Astrocyte of the hippocampus (primary cell): ENCODE measurements around the gene RTBDN.

Source experiments
- DNase-seq: peaks from one replicate; pipeline ENCODE4 v3.0.0; 2011; ENCODE audit warnings: low read depth, low spot score

RTBDN gene

DNA sequence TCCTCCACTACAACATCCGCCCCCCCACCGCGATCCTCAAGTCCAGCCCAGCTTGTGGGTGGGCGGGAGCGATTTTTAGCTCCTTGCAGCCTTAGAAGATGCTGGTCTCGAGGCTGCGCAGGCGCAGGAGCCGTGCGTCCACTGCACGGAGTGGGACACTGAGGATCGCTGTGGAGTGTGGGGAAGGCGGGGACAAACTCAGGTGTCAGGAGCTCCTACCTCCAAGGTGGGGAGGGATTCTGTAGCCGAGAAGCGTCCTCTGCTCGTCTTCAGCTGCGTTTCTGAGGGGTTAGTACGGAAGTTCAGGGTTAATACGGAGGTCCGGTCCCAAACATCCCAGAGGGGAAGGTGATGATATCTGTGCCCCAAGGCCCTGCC is at the start of gene RTBDN:
RTBDN (minus strand) TSS at position 14 of the 378 bp plus-strand sequence. CDS start 4,600 bp downstream, outside the sequence.
- no peak for DNase-seq

DNA sequence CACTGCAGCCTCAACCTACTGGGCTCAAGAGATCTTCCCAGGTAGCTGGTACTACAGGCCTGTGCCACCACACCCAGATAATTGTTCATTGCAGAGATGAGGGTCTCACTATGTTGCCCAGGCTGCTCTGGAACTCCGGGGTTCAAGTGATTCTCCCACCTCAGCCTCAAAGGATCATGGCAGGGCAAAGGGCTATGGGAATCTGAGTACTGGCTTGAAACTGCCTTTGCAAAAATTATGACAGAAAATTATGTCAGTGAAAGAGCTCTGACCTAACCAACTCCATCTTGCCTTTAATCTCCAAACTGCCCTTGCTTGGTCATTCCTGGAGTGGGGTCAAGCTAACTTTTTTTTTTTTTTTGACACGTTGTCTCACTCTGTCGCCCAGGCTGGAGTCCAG is 48.2 kb upstream of the RTBDN start:
- DNase-seq = no peak

DNA sequence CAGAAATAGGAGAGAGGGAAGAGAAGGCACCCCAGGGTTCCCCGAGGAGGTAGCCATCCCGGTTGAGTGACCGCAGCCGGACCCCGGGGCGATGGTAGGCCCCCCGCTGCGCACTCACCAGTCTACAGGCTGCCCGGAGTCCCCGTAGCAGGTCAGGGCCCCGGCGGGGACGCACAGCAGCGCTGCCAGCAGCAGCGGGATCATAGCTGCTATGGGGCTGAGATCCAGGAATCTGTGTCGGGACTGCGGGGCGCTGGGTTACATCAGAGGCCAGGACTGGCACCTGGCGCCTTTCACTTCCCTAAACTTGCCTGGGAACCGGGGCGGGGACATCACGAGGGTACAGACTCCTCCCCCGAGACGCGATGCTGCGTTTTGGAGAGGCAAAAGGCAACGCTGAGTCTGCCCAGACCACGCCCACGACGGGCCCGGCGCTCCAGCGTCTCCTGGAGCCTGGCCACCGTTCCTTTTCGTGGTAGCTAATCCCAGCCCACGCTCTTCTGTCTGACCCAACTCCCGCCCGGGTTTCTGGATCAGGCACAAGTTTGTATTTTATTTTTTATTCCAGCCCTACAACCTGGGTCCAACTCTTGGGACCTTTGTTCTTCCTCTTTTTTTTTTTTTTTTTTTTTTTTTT is 46.9 kb upstream of the RTBDN start, which contains the start of gene DNASE2:
DNASE2 (minus strand) TSS at position 278 of the 637 bp plus-strand sequence; CDS start at position 204, 74 bp downstream.
- DNase-seq = peak; percentile 95

DNA sequence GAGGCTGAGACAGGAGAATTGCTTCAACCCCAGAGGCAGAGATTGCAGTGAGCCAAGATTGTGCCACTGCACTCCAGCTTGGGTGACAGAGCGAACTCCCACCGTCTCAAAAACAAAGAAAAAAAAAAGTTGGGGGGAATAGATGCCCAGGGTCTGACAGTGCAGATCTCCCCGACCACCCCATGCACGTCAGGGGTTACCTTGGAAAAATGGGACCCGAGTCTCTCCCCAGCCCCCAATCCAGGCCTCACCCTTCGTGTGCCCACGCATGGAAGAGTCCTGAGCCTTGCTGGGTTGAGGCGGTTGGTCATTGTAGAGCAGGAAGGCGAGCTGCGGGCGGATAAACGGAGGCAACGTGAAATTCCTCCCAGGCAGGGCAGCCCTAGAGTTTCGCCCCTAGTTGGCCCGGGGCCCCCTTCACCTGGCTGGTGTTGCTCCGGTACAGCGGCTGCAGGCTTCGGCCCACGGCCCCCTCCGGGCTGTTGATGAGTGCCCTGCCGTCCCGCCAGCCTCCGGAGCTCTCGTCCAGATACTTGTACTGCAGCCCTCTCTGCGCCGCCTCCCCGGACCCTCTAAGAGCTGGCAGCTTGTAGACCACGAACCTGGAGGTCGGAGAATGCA is 46.3 kb upstream of the RTBDN start:
- DNase-seq = peak; percentile 43

DNA sequence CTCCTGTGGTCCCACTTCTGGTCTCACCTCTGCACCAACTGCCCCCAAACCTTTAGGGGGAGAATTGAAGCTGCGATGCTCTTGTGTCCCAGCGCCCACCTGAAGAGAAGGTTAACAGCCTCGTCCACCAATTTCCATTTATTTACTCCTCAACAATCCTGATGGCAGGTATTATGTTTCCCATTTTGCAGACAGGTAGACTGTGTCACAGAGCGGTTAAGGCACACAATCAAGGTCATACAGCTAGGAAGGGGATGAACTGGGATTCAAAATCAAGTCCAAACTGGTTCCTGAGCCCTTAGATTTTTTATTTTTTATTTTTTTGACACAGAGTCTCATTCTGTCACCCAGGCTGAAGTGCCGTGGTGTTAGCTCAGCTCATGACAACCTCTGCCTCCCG is 40.7 kb upstream of the RTBDN start:
- DNase-seq = no peak

DNA sequence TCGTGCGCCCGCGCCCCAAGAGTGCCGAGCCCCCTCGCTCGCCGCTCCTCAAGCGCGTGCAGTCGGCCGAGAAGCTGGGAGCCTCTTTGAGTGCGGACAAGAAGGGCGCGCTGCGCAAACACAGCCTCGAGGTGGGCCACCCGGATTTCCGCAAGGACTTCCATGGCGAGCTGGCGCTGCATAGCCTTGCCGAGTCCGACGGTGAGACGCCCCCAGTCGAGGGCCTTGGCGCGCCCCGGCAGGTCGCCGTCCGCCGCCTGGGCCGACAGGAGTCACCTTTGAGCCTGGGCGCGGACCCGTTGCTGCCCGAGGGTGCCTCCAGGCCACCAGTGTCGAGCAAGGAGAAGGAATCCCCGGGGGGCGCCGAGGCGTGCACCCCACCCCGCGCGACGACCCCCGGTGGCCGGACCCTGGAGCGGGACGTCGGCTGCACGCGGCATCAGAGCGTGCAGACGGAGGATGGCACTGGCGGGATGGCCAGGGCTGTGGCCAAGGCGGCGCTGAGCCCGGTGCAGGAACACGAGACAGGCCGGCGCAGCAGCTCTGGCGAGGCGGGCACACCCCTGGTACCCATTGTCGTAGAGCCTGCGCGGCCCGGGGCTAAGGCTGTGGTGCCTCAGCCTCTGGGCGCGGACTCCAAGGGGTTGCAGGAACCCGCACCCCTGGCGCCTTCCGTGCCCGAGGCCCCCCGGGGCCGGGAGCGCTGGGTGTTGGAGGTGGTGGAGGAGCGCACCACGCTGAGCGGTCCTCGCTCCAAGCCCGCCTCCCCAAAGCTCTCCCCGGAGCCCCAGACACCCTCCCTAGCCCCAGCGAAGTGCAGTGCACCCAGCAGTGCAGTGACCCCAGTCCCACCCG is 39.7 kb upstream of the RTBDN start:
- DNase-seq = no peak

DNA sequence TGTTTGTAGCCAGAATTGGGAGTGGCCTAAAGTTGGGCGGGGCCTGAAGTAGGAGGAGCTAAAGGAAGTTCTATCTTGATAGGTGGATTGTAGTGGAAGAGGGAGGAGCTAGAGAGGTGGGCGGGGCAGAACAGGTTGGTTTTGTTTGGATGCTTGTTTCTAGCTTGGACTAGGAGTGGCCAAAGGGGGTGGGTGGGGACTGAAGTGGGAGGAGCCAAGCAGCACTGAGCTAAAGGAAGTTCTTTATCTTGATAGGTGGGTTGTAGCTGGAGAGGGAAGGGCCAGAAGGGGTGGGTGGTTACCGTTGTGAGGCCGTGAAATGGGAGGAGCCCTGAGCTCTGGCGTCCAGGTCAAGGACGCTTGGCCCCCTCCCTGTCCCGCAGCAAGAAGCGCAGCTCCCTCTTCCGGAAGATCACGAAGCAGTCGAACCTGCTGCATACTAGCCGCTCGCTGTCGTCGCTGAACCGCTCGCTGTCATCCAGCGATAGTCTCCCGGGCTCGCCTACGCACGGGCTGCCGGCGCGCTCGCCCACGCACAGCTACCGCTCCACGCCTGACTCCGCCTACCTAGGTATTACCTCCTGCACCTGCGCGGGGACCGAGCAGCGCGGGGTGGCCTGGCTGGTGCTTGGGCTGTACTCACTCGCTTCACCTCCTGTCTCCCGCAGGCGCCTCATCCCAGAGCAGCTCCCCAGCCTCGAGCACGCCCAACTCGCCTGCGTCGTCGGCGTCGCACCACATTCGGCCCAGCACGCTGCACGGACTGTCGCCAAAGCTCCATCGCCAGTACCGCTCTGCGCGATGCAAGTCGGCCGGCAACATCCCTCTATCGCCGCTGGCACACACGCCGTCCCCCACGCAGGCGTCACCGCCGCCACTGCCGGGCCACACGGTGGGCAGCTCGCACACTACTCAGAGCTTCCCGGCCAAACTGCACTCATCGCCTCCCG is 38.8 kb upstream of the RTBDN start:
- DNase-seq = no peak

DNA sequence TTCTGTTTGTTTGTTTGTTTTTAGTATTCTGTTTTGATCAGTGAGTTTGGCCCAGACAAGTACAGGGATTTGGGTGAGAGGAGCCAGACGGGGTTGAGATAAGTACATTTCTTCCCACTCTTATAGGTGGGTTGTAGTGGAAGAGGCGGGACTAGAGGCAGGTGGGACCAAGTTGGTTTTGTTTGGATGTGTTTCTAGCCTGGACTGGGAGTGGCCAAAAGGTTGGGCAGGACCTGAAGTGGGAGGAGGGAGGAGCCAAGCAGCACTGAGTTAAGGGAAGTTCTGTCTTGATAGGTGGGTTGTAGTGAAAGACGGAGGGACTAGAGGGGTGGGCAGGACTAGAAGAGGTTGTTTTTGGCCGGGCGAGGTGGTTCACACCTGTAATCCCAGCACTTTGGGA is 37.9 kb upstream of the RTBDN start:
- DNase-seq = no peak

DNA sequence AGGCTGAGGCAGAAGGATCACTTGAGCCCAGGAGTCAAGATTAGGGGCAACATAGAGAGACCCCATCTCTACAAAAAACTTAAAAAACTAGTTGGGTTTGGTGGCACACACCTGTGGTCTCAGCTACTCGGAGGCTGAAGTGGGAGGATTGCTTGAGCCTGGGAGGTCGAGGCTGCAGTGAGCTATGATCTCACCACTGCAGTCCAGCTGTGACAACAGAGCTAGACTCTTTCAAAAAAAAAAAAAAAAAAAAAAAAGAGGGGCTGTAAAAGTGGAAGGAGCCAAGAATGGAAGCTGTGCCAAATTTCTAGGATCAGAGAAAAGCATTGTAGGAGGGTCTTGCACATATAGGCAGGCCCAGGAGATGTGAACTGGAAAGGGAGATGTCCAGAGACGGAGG is 37.3 kb upstream of the RTBDN start:
- DNase-seq = no peak

DNA sequence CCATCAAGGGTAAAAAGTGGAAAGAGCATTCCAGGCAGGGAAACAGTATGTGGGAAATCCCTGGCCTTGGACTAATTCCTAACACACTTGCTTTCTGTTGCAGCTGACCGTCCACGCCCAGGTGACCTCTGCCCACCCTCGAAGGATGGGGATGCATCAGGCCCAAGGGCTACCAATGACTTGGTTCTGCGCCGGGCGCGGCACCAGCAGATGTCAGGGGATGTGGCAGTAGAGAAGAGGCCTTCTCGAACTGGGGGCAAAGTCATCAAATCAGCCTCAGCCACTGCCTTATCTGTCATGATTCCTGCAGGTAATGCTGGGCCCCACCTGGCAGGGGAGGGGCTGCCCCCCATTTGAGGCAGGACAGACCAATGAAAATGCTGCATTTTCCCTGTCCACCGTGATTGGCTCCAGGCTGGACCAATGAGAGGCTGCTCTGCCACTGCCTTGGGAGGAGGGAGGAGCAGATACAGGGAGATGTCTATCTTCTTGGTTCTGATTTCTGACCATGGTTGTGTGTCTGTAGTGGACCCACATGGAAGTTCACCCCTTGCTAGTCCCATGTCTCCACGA is 34.2 kb upstream of the RTBDN start:
- DNase-seq = no peak

DNA sequence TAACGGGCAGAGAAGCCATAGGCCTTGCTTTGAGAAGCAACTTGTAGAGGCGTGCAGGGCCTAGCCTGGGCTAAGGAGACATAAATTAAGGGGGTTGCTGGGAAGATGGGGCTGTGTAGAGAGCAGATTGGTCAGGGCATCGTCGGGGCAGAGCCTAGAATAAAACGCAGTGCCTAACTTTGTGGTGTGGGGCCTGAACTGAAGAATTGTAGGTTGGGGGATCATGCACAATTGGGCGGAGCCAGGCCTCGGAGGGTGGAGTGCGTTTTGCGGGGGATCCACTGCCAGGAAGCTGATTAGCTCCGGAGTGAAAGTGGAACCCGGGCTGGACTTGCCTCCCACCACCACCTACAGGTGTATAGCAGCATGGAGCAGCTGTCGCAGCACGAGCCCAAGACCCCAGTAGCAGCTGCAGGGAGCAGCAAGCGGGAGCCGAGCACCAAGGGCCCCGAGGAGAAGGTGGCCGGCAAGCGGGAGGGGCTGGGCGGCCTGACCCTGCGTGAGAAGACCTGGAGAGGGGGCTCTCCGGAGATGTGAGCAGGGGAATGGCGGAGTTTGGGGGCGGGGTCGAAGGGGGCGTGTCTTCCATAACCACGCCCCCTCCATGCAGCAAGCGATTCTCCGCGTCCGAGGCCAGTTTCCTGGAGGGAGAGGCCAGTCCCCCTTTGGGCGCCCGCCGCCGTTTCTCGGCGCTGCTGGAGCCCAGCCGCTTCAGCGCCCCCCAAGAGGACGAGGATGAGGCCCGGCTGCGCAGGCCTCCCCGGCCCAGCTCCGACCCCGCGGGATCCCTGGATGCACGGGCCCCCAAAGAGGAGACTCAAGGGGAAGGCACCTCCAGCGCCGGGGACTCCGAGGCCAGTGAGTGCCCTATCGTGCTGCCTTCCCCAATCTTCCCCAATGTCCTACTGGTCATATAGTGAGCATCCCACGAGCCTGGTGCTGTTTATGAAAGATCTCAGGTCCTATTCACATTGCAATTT is 33.0 kb upstream of the RTBDN start:
- DNase-seq = peak; percentile 83

DNA sequence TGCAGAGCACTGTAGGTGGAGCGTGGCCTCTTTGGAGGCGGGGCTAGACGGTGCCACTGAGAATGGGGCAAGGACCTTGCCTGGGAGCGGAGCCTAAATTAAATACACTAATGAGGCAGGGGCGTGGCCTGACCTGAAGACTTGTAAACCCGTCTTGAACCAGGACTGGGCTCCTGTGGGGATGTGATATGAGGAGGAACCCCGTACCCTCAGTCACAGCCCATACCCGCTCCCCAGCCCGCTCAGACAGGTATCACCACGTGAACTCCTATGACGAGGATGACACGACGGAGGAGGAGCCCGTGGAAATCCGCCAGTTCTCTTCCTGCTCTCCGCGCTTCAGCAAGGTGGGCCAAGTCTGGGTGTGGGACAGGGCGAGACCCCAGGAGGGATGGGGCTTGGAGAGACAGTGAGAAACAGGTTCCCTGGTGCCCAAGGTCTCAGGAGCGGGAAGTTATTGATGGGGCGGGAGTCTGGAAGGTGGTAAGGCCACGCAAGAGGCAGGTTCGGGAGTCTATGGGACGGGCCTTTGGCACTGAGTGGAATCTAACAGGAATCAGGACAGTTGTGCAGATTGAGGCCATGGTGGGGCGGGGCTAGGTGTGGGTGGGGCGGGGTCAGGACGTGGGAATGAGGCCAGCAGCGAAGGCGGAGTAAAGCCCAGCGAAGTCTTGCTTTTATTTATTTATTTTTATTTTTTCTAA is 32.2 kb upstream of the RTBDN start:
- no peak for DNase-seq

DNA sequence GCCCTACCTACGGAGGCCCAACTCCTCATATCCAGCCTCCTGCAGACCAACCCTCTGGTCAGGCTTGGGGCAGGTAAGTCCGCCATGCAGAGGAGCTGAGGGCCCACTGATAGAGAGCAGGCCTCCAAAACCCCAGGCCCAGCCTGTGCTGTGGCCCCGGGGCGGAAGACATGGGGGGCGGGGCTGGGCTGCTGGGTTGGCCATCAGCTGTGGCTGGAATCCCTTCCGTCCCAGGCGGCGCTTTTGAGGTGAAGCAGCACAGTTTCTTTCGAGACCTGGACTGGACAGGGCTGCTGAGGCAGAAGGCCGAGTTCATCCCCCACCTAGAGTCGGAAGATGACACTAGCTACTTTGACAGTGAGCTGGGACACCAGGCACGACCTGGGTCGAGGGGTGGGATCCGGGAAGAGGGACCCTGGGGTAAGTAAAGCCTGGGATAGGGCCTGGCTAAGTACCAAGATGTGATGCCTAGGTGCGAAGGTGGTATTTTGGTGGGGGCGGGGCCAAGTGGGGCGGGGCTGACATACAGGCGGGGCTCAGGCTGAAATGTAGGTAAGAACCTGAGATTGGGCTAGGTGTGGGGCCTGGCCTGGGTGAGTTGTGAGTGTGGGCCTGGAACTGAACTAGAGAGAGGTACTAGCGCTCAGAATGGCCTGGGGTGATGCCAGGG is 31.5 kb upstream of the RTBDN start:
- no peak for DNase-seq

DNA sequence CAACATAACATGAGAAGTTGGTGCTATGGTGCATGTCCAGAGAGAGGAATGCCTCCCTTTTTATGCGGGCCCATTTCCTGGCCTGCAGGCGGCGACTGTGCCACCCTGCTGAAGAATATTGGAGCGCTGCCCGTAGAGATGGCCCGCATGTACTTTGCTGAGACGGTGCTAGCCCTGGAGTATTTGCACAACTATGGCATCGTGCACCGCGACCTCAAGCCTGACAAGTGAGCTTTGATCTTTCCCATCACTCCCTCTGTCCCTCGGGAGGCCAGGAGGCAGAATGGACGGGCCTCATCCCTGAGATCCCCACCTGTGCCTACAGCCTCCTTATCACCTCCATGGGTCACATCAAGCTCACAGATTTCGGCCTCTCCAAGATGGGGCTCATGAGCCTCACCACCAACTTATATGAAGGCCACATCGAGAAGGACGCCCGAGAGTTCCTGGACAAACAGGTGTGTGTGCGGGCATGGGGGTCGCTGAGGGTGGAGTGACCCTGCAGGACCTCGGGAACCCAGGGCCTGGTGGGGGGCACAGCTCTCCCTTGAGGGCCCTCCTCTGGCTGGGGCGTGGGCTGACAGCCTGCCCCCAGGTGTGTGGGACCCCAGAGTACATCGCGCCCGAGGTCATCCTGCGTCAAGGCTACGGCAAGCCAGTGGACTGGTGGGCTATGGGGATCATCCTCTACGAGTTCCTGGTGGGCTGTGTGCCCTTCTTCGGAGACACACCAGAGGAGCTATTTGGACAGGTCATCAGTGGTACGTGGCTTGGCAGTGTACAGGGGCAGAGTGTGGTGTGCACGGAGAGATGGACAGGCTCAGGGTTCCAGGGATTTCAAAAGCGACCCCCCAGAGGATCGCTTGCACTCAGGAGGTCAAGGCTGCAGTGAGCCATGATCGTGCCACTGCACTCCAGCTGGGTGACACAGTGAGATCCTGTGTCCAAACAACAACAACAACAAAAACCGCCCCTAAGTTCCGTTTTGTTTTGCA is 30.6 kb upstream of the RTBDN start:
- DNase-seq = no peak

DNA sequence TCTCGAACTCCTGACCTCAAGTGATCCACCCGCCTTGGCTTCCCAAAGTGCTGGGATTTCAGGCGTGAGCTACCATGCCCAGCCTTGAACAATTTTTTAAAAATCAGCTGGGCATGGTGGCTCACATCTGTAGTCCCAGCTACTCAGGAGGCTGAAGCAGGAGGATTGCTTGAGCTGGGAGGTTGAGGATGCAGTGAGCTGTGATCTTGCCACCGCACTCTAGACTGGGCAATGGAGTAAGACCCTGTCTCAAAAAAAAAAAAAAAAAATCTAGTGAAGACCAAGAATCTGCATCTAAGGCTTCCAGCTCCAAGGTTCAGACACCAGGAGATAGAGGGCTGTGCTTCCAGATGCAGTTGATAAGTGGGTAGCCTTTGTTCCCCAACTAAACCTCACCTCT is 29.8 kb upstream of the RTBDN start:
- no peak for DNase-seq

DNA sequence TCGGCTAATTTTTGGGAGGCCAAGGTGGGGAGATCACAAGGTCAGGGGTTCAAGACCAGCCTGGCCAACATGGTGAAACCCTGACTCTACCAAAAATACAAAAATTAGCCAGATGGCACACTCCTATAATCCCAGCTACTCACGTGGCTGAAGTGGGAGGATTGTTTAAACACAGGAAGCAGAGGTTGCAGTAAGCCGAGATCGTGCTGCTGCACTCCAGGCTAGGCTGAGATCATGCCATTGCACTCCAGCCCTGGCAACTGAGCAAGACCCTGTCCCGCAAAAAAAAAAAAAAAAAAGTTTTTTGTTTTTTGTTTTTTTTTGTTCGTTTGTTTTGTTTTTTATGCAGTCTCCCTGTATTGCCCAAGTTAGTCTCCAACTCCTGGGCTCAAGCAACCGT is 25.2 kb upstream of the RTBDN start:
- no peak for DNase-seq
